ENCODE results near the gene WWC1. TPM values are rescaled to one million over a fixed set of nuclear protein-coding genes. Genes with fewer than 3 reads are reported as not detected.

The WWC1 gene
- total and polyA plus RNA-seq, 9 of the 15 experiments (the other 6 are each of a cell fraction or from before 2014, with no cell fraction given), result under 0.01 to 0.54 (median 0.42) TPM; not detected in 6

DNA sequence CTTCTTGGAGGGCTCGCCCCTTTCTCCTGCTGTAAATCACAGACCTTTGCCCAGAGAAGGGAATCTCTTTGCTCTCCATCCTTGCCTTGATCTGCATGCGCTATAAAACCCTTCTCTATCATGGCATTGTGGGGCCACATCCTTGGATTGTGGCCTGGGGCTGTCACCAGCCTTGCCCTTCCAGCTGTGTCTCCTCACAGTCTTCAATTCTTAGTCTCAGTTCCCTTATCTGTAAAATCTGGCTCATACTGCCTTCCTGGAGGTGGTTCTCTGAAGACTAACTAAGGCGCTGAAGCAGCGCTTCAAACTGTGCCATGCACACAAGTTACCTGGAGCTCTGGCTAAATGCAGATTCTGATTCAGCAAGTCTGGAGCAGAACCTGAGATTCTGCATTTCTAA lies 141.5 kb downstream of the WWC1 start:
- 0% methylated on average over 4 of the region's 4 CpGs for WGBS (ENCODE audit: insufficient coverage, low coverage, missing lambda C conversion rate)
- ChIA-PET POLR2A (interaction anchor here (0.7 to 1.4 kb wide), 2 partner anchors 29 to 164 kb away, joined by 3 read pairs; no protein-coding TSS in a partner anchor), CTCF (ENCODE audit: low intra/inter-chr PET ratio) (no interaction called here)
- no peaks in the 10 kb centered on the region for H3K79me2 ChIP-seq (ENCODE audit: control insufficient read depth, insufficient read depth, low read length)
- peaks cover 0 to 22% of the 10 kb centered on the region in 2 experiments; a peak in 2 of 5 replicates for H3K27me3 ChIP-seq (ENCODE audit: control insufficient read depth in 2 of 2, insufficient read depth in 2 of 2, low read length in 2 of 2)
- no peak overlapping the region for H3K4me2 ChIP-seq (ENCODE audit: insufficient read depth, low read length)
- in situ Hi-C loops (cut with MboI), result loop anchor here (10.0 kb wide), 1 partner anchor 158 kb away; no protein-coding TSS in a partner anchor
- H4K20me1 ChIP-seq (replicated peaks; ENCODE audit: control insufficient read depth, insufficient read depth, low read length), result no peaks in the 10 kb centered on the region
- no peak for FAIRE-seq
- no peak overlapping the region for H2AFZ ChIP-seq (ENCODE audit: low read depth, low read length)
- H3K27ac ChIP-seq (ENCODE audit: extremely low read depth, low read depth, low read length), result no peak overlapping the region
- no peak for TF ChIP-seq SMARCA5 (IDR thresholded peaks at IDR 0.05)
- no peak for TF ChIP-seq CLOCK (CRISPR knock-in tag; IDR thresholded peaks at IDR 0.05; ENCODE audit: borderline replicate concordance)
- TF ChIP-seq HDAC1 (IDR thresholded peaks at IDR 0.05), result no peak
- no peak for TF ChIP-seq RBM39 (optimal IDR thresholded peaks at IDR 0.05; ENCODE audit: low read depth, low read length)
- no peak for TF ChIP-seq ZBED1 (IDR thresholded peaks at IDR 0.05)
- no peak for ATAC-seq
- no peaks in the 10 kb centered on the region for H3K4me1 ChIP-seq (replicated peaks in 1 of 2; ENCODE audit: control insufficient read depth in 2 of 2, insufficient read depth in 2 of 2, low read length in 2 of 2)
- H3K9ac ChIP-seq (ENCODE audit: insufficient read depth in 1 of 2, low read depth in 2 of 2, low read length in 2 of 2), result no peak overlapping the region
- intact Hi-C loops (cut with micrococcal nuclease), result no loop called here
- no peaks in the 10 kb centered on the region for H3K9me1 ChIP-seq (ENCODE audit: control insufficient read depth, insufficient read depth, low read length)
- DNase-seq (ENCODE audit: extremely low read depth in 1 of 4, low spot score in 3 of 4), result no peak
- H3K9me3 ChIP-seq (replicated peaks; ENCODE audit: control insufficient read depth, insufficient read depth, low read depth, low read length), result no peaks in the 10 kb centered on the region
- BruUV-seq (replicated peaks), result no TSS peak
- H3K4me3 ChIP-seq, result no peak overlapping the region
- H3K36me3 ChIP-seq (ENCODE audit: control insufficient read depth, insufficient read depth, low read length), result no peaks in the 10 kb centered on the region

Data from K562 (cell line).